ENCODE results near the gene ALPG. TPM values are rescaled to one million over a fixed set of nuclear protein-coding genes. Genes with fewer than 3 reads are reported as not detected.

ALPG gene
- total RNA-seq, 1 experiment from 2014 or later, result 2.5 TPM

DNA sequence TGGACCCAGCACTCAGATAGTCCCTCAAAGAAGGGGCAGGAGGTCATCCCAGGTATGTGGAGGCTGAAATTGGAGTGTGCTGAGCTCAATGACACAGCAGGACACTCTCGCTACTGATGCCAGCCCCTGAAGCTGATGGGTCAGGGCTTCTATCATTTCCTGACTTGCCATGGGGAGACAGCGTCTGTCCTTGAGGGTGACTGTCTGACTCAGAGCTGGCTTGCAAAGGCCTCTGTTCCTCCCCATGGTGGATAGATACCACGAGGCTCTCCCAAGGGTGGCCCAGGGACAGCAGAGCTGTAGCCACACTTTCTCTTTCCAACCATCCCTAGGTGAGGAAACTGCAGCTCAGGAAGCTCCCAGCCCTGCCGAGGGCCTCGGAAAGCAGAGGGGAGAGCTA, 10.8 kb downstream of the ALPG start:
- no peak for DNase-seq
- TF ChIP-seq, protein P1, sequence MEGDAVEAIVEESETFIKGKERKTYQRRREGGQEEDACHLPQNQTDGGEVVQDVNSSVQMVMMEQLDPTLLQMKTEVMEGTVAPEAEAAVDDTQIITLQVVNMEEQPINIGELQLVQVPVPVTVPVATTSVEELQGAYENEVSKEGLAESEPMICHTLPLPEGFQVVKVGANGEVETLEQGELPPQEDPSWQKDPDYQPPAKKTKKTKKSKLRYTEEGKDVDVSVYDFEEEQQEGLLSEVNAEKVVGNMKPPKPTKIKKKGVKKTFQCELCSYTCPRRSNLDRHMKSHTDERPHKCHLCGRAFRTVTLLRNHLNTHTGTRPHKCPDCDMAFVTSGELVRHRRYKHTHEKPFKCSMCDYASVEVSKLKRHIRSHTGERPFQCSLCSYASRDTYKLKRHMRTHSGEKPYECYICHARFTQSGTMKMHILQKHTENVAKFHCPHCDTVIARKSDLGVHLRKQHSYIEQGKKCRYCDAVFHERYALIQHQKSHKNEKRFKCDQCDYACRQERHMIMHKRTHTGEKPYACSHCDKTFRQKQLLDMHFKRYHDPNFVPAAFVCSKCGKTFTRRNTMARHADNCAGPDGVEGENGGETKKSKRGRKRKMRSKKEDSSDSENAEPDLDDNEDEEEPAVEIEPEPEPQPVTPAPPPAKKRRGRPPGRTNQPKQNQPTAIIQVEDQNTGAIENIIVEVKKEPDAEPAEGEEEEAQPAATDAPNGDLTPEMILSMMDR (IDR thresholded peaks at IDR 0.05; ENCODE audit: insufficient read depth in 1 of 2, low read depth in 1 of 2, low read length in 1 of 2, severe bottlenecking in 1 of 2, unreplicated experiment in 1 of 2), result no peak

DNA sequence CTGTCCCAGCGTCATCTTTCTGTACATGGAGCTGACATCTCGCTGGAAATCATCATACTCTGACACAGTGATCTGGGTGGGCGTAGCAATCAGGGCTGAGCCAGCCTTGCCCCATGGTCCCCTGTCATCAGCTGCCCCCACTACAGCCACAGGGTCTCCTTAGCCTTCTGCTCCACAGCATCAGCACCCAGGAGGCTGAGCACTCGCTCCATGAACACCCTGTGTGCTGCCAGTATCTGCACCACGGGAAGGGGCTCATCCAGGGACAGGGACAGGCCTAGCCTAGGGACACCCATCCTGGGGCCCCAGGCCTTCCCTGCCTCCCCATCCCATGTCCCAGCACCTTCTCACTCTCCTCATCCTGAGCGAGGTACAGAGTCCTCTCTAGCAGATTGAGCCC, 11.4 kb downstream of the ALPG start:
- H3K4me1 Mint-ChIP-seq (ENCODE audit: low read depth, unreplicated experiment), result no peaks in the 10 kb centered on the region
- TF ChIP-seq, protein P1 (IDR thresholded peaks at IDR 0.05; ENCODE audit: insufficient read depth in 1 of 2, low read depth in 1 of 2, low read length in 1 of 2, severe bottlenecking in 1 of 2, unreplicated experiment in 1 of 2), result no peak
- H3K27me3 Mint-ChIP-seq (ENCODE audit: insufficient read depth, unreplicated experiment), result no peaks in the 10 kb centered on the region
- POLR2A ChIA-PET, result no interaction called here
- H3K4me3 ChIP-seq (ENCODE audit: low read depth, low read length), result no peak overlapping the region
- CTCF ChIA-PET, result no interaction called here
- peaks cover 4% of the 10 kb centered on the region for H3K36me3 Mint-ChIP-seq (ENCODE audit: insufficient read depth, unreplicated experiment)
- no TSS peak for BruUV-seq (replicated peaks)
- no peak for DNase-seq
- no peaks in the 10 kb centered on the region for H3K36me3 ChIP-seq (ENCODE audit: control insufficient read depth, insufficient read depth, low read length)
- intact Hi-C loops (cut with micrococcal nuclease; ENCODE audit: unreplicated experiment), result no loop called here
- no peak overlapping the region for H3K27ac Mint-ChIP-seq (ENCODE audit: unreplicated experiment)
- H3K4me1 ChIP-seq, result no peaks in the 10 kb centered on the region
- peak overlapping the region; percentile 69 for H3K4me3 Mint-ChIP-seq (ENCODE audit: unreplicated experiment)
- H3K27me3 ChIP-seq (replicated peaks; ENCODE audit: control insufficient read depth, insufficient read depth, low read length), result no peaks in the 10 kb centered on the region
- peaks cover 9% of the 10 kb centered on the region for H3K9me3 Mint-ChIP-seq (ENCODE audit: unreplicated experiment)
- H3K9me3 ChIP-seq, result no peaks in the 10 kb centered on the region

More for the DNA sequence above, 10.8 kb downstream of the ALPG start:
- Mint-ChIP-seq H3K4me3 (ENCODE audit: unreplicated experiment) (no peak overlapping the region), H3K27me3 (ENCODE audit: insufficient read depth, unreplicated experiment) (no peaks in the 10 kb centered on the region), H3K27ac (ENCODE audit: unreplicated experiment) (no peak overlapping the region), H3K9me3 (ENCODE audit: unreplicated experiment) (peaks cover 4% of the 10 kb centered on the region), H3K4me1 (ENCODE audit: low read depth, unreplicated experiment) (no peaks in the 10 kb centered on the region), H3K36me3 (ENCODE audit: insufficient read depth, unreplicated experiment) (peaks cover 4% of the 10 kb centered on the region)
- H3K27me3 ChIP-seq (replicated peaks; ENCODE audit: control insufficient read depth, insufficient read depth, low read length), result no peaks in the 10 kb centered on the region
- H3K4me3 ChIP-seq (ENCODE audit: low read depth, low read length), result no peak overlapping the region
- intact Hi-C loops (cut with micrococcal nuclease; ENCODE audit: unreplicated experiment), result no loop called here
- no peaks in the 10 kb centered on the region for H3K36me3 ChIP-seq (ENCODE audit: control insufficient read depth, insufficient read depth, low read length)
- POLR2A ChIA-PET, result no interaction called here
- no TSS peak for BruUV-seq (replicated peaks)
- H3K9me3 ChIP-seq, result no peaks in the 10 kb centered on the region
- CTCF ChIA-PET, result no interaction called here
- no peaks in the 10 kb centered on the region for H3K4me1 ChIP-seq

DNA sequence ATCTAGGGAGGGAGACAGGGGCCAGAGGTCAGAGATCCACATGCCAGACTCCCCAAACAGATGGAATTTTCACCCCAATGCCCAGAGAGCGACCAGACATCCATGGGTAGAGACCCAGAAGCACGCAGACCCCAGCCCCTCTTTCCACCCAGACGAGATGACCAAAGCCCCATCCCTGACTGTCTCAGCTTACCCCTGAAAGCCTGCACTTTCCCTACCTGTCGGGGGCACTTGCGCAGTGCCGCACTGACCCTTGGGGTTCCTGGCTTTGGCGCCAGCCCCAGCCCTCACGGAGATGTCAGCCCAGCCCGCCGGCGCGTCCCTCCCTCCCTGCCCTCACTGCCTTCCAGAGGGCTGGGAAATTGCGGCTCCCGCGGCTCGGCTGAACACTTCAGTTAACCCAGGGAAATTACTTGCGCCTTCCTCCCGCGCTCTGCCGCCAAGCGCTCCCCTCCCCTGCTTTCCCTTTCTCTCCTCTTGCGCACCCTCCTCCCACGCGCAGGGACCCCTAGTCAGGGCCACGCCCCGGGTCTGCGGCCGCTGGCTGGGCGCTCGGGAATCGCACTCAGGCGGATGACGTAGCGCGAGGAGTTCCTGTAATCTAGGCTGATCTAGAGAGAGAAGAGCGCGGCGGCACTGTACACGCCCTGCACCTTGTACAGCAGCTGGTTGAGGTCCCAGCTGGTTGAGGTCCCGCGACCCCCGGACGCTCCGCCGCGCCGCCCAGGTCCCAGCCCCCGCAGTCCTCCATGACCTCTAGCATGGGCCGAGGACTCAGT, 12.0 kb downstream of the ALPG start:
- CTCF ChIA-PET, result no interaction called here
- POLR2A ChIA-PET, result no interaction called here
- BruUV-seq (replicated peaks), result no TSS peak
- no peak overlapping the region for H3K4me3 ChIP-seq (ENCODE audit: low read depth, low read length)
- DNase-seq, result no peak
- no peaks in the 10 kb centered on the region for H3K4me1 ChIP-seq
- no peaks in the 10 kb centered on the region for H3K9me3 ChIP-seq
- Mint-ChIP-seq H3K4me1 (ENCODE audit: low read depth, unreplicated experiment) (no peaks in the 10 kb centered on the region), H3K36me3 (ENCODE audit: insufficient read depth, unreplicated experiment) (peaks cover 4% of the 10 kb centered on the region), H3K27ac (ENCODE audit: unreplicated experiment) (no peak overlapping the region), H3K9me3 (ENCODE audit: unreplicated experiment) (peaks cover 11% of the 10 kb centered on the region), H3K4me3 (ENCODE audit: unreplicated experiment) (peak overlapping the region; percentile 69), H3K27me3 (ENCODE audit: insufficient read depth, unreplicated experiment) (no peaks in the 10 kb centered on the region)
- TF ChIP-seq, protein P1 (IDR thresholded peaks at IDR 0.05; ENCODE audit: insufficient read depth in 1 of 2, low read depth in 1 of 2, low read length in 1 of 2, severe bottlenecking in 1 of 2, unreplicated experiment in 1 of 2), result no peak
- H3K27me3 ChIP-seq (replicated peaks; ENCODE audit: control insufficient read depth, insufficient read depth, low read length), result no peaks in the 10 kb centered on the region
- intact Hi-C loops (cut with micrococcal nuclease; ENCODE audit: unreplicated experiment), result no loop called here
- H3K36me3 ChIP-seq (ENCODE audit: control insufficient read depth, insufficient read depth, low read length), result no peaks in the 10 kb centered on the region

Measured in Caco-2 (cell line).